GM23248 (cell line): ENCODE results near the gene KLHL3.

ENCODE experiments used
- EZH2 ChIP-seq: fragments of 200-600 bp; sonication (generic); IDR thresholded peaks from 2 replicates; pipeline ENCODE4 v1.6.1; 2018; ENCODE audit warnings: antibody characterized with exemption, mild to moderate bottlenecking; ENCODE audit not compliant: insufficient read depth, poor library complexity, severe bottlenecking
- EZH2phosphoT487 ChIP-seq: fragments of 200-600 bp; sonication (generic); IDR thresholded peaks from 2 replicates; pipeline ENCODE4 v1.6.1; 2018; ENCODE audit warnings: antibody characterized with exemption, moderate library complexity, mild to moderate bottlenecking, low read depth; ENCODE audit not compliant: insufficient read depth

- no peak for TF ChIP-seq EZH2
- no peak for TF ChIP-seq EZH2phosphoT487
These were observed 93.8 kb downstream of the KLHL3 start for GRCh38 chr5:137642091-137642490.
